ENCODE data around the gene COTL1.
"Not testable (repeated sequence)": the region's sequence is repeated elsewhere in the genome, so short reads cannot be mapped to it uniquely, and the experiment has no call there.

The COTL1 gene

GRCh38 chr16:84563786-84564420, 54.0 kb downstream of the COTL1 start:
- H3K4me3 ChIP-seq (ENCODE audit: low read length), result no peak overlapping the region
- no peak for DNase-seq (ENCODE audit: low read depth)
- TF ChIP-seq, protein P1, sequence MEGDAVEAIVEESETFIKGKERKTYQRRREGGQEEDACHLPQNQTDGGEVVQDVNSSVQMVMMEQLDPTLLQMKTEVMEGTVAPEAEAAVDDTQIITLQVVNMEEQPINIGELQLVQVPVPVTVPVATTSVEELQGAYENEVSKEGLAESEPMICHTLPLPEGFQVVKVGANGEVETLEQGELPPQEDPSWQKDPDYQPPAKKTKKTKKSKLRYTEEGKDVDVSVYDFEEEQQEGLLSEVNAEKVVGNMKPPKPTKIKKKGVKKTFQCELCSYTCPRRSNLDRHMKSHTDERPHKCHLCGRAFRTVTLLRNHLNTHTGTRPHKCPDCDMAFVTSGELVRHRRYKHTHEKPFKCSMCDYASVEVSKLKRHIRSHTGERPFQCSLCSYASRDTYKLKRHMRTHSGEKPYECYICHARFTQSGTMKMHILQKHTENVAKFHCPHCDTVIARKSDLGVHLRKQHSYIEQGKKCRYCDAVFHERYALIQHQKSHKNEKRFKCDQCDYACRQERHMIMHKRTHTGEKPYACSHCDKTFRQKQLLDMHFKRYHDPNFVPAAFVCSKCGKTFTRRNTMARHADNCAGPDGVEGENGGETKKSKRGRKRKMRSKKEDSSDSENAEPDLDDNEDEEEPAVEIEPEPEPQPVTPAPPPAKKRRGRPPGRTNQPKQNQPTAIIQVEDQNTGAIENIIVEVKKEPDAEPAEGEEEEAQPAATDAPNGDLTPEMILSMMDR (conservative IDR thresholded peaks at IDR 0.05; ENCODE audit: low read length), result no peak

DNA sequence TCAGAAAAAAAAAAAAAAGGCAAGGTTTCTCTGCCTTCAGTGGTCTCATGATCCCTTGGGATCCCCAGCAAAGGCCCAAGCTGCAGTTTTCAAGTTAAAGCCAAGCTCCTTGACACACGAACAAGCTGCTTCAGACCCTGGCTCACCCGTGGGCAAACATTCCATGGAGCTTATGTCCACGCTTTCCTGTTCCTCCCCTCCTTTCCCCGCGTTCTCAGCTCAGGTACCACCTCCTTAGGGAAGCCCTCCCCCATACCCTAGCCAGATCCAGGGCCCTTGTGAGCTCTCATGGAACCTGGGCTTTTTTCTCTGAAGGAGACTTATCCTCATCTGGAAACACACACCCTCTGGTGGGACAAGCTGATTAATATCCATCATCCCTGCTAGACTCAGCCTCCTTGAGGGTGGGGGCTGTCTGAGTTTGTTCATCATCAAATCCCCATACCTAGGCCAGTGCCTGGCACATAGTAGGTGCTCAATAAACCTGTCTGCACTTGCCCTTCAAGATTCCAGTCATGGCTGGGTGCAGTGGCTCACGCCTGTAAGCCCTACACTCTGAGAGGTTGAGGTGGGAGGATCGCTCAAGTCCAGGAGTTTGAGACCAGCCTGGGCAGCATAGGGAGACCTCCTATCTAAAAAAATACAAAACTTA, 54.7 kb downstream of the COTL1 start:
- TF ChIP-seq, protein P1 (conservative IDR thresholded peaks at IDR 0.05; ENCODE audit: low read length), result no peak
- DNase-seq (ENCODE audit: low read depth), result no peak

DNA sequence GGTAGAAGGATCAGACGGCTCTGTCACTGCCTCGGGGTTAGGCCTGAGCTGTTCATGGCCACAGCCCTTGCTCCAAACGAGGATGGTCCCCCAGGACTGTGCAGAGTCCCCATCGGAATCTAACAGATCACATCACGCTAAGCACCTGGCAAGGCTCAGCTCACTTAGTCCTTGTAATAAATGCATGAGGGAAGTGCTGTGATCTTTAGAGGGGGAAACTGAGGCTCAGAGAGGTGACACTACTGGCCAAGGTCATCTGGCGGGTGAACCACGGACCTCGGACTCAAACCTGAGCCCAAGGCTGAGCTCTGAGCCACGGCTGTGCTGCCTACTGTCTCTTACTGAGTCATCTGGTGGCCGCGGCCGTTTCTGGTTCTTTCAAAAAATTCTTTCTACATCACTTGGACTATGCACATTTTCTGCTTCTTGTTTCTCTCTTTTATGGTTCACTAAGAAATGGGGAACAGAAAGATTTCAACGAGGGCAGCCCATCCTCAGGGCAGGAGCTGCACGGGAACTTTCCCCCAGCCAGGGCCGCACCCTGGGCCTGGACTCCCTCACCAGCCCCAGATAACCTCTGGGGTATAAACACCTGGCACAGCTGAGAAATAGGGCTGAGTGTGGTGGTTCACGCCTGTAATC, 55.6 kb downstream of the COTL1 start:
- no peak overlapping the region for H3K4me3 ChIP-seq (ENCODE audit: low read length)
- DNase-seq (ENCODE audit: low read depth), result no peak

More for the DNA sequence above, 54.7 kb downstream of the COTL1 start:
- H3K4me3 ChIP-seq (ENCODE audit: low read length), result no peak overlapping the region

GRCh38 chr16:84561291-84561690, 56.6 kb downstream of the COTL1 start:
- no peak overlapping the region for H3K4me3 ChIP-seq (ENCODE audit: low read length)
- TF ChIP-seq, protein P1 (conservative IDR thresholded peaks at IDR 0.05; ENCODE audit: low read length), result no peak
- no peak for DNase-seq (ENCODE audit: low read depth)

More for the DNA sequence above, 55.6 kb downstream of the COTL1 start:
- TF ChIP-seq, protein P1 (conservative IDR thresholded peaks at IDR 0.05; ENCODE audit: low read length), result no peak

DNA sequence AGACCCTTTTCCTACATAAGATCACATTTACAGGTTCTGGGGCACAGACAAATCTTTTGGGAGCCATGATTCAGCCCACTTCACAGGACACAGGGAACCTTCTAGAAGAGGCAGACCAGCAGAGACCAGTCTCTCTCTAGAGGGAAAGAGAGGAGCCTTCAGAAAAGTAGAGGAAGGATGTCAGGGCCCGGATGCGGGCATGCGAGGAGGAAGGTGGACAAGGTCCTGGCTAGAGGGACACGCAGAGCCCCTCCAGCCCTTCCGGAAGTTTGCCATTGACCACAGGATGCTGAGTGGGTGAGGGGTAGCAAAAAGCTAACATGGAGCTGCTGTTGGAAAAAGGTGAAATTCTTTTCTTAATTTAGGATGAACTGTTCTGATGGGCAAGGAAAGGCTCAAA, 57.6 kb downstream of the COTL1 start:
- DNase-seq (ENCODE audit: low read depth), result no peak
- H3K4me3 ChIP-seq (ENCODE audit: low read length), result no peak overlapping the region
- TF ChIP-seq, protein P1 (conservative IDR thresholded peaks at IDR 0.05; ENCODE audit: low read length), result no peak

GRCh38 chr16:84559311-84559932, 58.5 kb downstream of the COTL1 start:
- H3K4me3 ChIP-seq (ENCODE audit: low read length), result no peak overlapping the region
- DNase-seq (ENCODE audit: low read depth), result no peak
- TF ChIP-seq, protein P1 (conservative IDR thresholded peaks at IDR 0.05; ENCODE audit: low read length), result no peak

DNA sequence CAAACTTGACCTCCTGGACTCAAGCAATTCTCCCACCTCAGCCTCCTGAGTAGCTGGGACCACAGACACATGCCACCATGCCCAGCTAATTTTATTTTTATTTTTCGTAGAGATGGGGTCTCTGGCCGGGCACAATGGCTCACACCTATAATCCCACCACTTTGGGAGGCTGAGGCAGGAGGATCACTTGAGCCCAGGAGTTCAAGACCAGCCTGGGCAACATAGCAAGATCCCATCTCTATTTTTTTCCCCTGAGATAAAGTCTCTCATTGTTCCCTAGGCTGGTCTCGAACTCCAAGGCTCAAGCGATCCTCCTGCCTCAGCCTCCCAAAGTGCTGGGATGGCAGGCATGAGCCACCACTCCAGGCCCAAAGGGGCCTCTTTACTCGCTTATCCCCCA, 59.0 kb downstream of the COTL1 start:
- H3K4me3 ChIP-seq (ENCODE audit: low read length); DNase-seq (ENCODE audit: low read depth): not testable (repeated sequence)

Data from AG10803 (cell line).